Kidney glomerular epithelial cell (primary cell): Measurements from ENCODE around the gene HS3ST3A1.
A peak's percentile ranks its signal among the peaks of the same experiment; 100 is the strongest.
"Not testable (repeated sequence)": the region's sequence is repeated elsewhere in the genome, so short reads cannot be mapped to it uniquely, and the experiment has no call there.

ENCODE experiments used
- DNase-seq: peaks from one replicate; lab custom pipeline; 2025; lab: John Stamatoyannopoulos, UW

The HS3ST3A1 gene

GRCh38 chr17:13575922-13576419 lies 25.8 kb downstream of the HS3ST3A1 start:
- no peak for DNase-seq

- no peak for DNase-seq
Measured at GRCh38 chr17:13575466-13575865, 26.3 kb downstream of the HS3ST3A1 start.

GRCh38 chr17:13572581-13572980 lies 29.1 kb downstream of the HS3ST3A1 start:
- no peak for DNase-seq

- no peak for DNase-seq
Measured at GRCh38 chr17:13569398-13570123, 32.2 kb downstream of the HS3ST3A1 start.

- no peak for DNase-seq
Measured at GRCh38 chr17:13568582-13569397, 32.9 kb downstream of the HS3ST3A1 start.

GRCh38 chr17:13563866-13564265 lies 37.9 kb downstream of the HS3ST3A1 start:
- DNase-seq = no peak

- peak; percentile 92 for DNase-seq
Measured at GRCh38 chr17:13562271-13562800, 39.4 kb downstream of the HS3ST3A1 start.

- DNase-seq = no peak
Measured at GRCh38 chr17:13561606-13562270, 40.0 kb downstream of the HS3ST3A1 start.

- no peak for DNase-seq
Measured at GRCh38 chr17:13560935-13561334, 40.8 kb downstream of the HS3ST3A1 start.

GRCh38 chr17:13558588-13558987 lies 43.1 kb downstream of the HS3ST3A1 start:
- DNase-seq = no peak

GRCh38 chr17:13557077-13557476 lies 44.7 kb downstream of the HS3ST3A1 start:
- no peak for DNase-seq

GRCh38 chr17:13554231-13554630 lies 47.5 kb downstream of the HS3ST3A1 start:
- DNase-seq = no peak

GRCh38 chr17:13550291-13550690 lies 51.4 kb downstream of the HS3ST3A1 start:
- DNase-seq = no peak

GRCh38 chr17:13548576-13548975 lies 53.2 kb downstream of the HS3ST3A1 start:
- DNase-seq = not testable (repeated sequence)

GRCh38 chr17:13546851-13547250 lies 54.9 kb downstream of the HS3ST3A1 start:
- DNase-seq = no peak

GRCh38 chr17:13545941-13546340 lies 55.8 kb downstream of the HS3ST3A1 start:
- no peak for DNase-seq

GRCh38 chr17:13544765-13545164 lies 57.0 kb downstream of the HS3ST3A1 start:
- DNase-seq = no peak

- peak; percentile 34 for DNase-seq
Measured at GRCh38 chr17:13544292-13544691, 57.4 kb downstream of the HS3ST3A1 start.

GRCh38 chr17:13542636-13543035 lies 59.1 kb downstream of the HS3ST3A1 start:
- no peak for DNase-seq

- DNase-seq = peak; percentile 90
Measured at GRCh38 chr17:13541032-13541480, 60.7 kb downstream of the HS3ST3A1 start.

- peak; percentile 69 for DNase-seq
Measured at GRCh38 chr17:13540546-13540945, 61.2 kb downstream of the HS3ST3A1 start.

GRCh38 chr17:13539421-13539820 lies 62.3 kb downstream of the HS3ST3A1 start:
- no peak for DNase-seq
